Loucy (cell line): ENCODE measurements around the gene POLR2B.

Experiments
- H2AFZ ChIP-seq: fragments of 200-600 bp; sonication (generic); 2 replicates; pipeline ENCODE4 v1.6.0; 2016; ENCODE audit warnings: antibody characterized with exemption, mild to moderate bottlenecking, low read length, moderate library complexity
- H3F3A ChIP-seq: fragments of 200-600 bp; 2 replicates; pipeline ENCODE4 v1.6.0; 2016; ENCODE audit warnings: antibody characterized with exemption, low read depth, mild to moderate bottlenecking
- H3K27me3 ChIP-seq: fragments of 200-600 bp; sonication (generic); 2 replicates; pipeline ENCODE4 v1.6.1; 2014; ENCODE audit warnings: low read length, mild to moderate bottlenecking; ENCODE audit not compliant: insufficient read depth, poor library complexity, severe bottlenecking
- H3K36me3 ChIP-seq: fragments of 200-600 bp; sonication (generic); 2 replicates; pipeline ENCODE4 v1.6.1; 2016; ENCODE audit warnings: low read length; ENCODE audit not compliant: insufficient read depth
- H3K4me1 ChIP-seq: fragments of 200-600 bp; sonication (generic); 2 replicates; pipeline ENCODE4 v1.5.1; 2014; ENCODE audit warnings: low read length, mild to moderate bottlenecking; ENCODE audit not compliant: insufficient read depth, poor library complexity, severe bottlenecking
- H3K4me2 ChIP-seq: fragments of 200-600 bp; sonication (generic); 2 replicates; pipeline ENCODE4 v1.6.0; 2014; ENCODE audit warnings: antibody characterized with exemption, low read length, low read depth, mild to moderate bottlenecking; ENCODE audit not compliant: poor library complexity, severe bottlenecking
- H3K4me3 ChIP-seq: fragments of 200-600 bp; sonication (generic); 2 replicates; pipeline ENCODE4 v1.5.1; 2014; ENCODE audit warnings: low read length, mild to moderate bottlenecking, mixed read lengths; ENCODE audit not compliant: poor library complexity, severe bottlenecking
- H3K79me2 ChIP-seq: fragments of 200-600 bp; sonication (generic); 2 replicates; pipeline ENCODE4 v1.6.1; 2014; ENCODE audit warnings: low read length; ENCODE audit not compliant: insufficient read depth
- H3K9ac ChIP-seq: fragments of 200-600 bp; sonication (generic); 2 replicates; pipeline ENCODE4 v1.6.0; 2014; ENCODE audit warnings: mild to moderate bottlenecking, low read depth, low read length, moderate library complexity; ENCODE audit not compliant: poor library complexity, severe bottlenecking
- H3K9me2 ChIP-seq: fragments of 200-600 bp; sonication (generic); replicated peaks from 2 replicates; pipeline ENCODE4 v1.6.1; 2016; ENCODE audit warnings: low read depth, low read length, mixed read lengths
- H3K9me3 ChIP-seq: fragments of 200-600 bp; sonication (generic); 2 replicates; pipeline ENCODE4 v1.6.1; 2014; ENCODE audit warnings: mild to moderate bottlenecking, antibody characterized with exemption, low read length, low read depth; ENCODE audit not compliant: insufficient read depth
- H4K20me1 ChIP-seq: fragments of 200-600 bp; sonication (generic); 2 replicates; pipeline ENCODE4 v1.6.0; 2014; ENCODE audit warnings: antibody characterized with exemption, low read length, mild to moderate bottlenecking; ENCODE audit not compliant: insufficient read depth, poor library complexity, severe bottlenecking
- CTCF ChIP-seq: fragments of 200-600 bp; sonication (generic); conservative IDR thresholded peaks from 2 replicates; pipeline ENCODE4 v1.5.1; 2014; ENCODE audit warnings: mild to moderate bottlenecking, antibody characterized with exemption, low read length
- EZH2phosphoT487 ChIP-seq: fragments of 200-600 bp; IDR thresholded peaks from 2 replicates; pipeline ENCODE4 v1.6.1; 2018; ENCODE audit warnings: antibody characterized with exemption, mild to moderate bottlenecking, moderate library complexity, borderline replicate concordance

The POLR2B gene

GRCh38 chr4:57020467-57021101 is 41.9 kb downstream of the POLR2B start:
- Histone ChIP-seq H3K9me2 (no peaks in the 10 kb centered on the region), H3K9ac (no peak overlapping the region), H3K4me3 (no peak overlapping the region), H3F3A (no peaks in the 10 kb centered on the region), H3K4me2 (no peak overlapping the region), H3K79me2 (no peaks in the 10 kb centered on the region), H3K9me3 (no peaks in the 10 kb centered on the region), H3K4me1 (no peaks in the 10 kb centered on the region), H4K20me1 (no peaks in the 10 kb centered on the region), H2AFZ (no peak overlapping the region), H3K27me3 (no peaks in the 10 kb centered on the region), H3K36me3 (peaks cover 95% of the 10 kb centered on the region)
- no peak for TF ChIP-seq CTCF

GRCh38 chr4:57023104-57023503 is 44.4 kb downstream of the POLR2B start:
- H3K4me2 ChIP-seq, result no peak overlapping the region
- no peaks in the 10 kb centered on the region for H3K27me3 ChIP-seq
- H3K9me3 ChIP-seq, result no peaks in the 10 kb centered on the region
- no peaks in the 10 kb centered on the region for H3F3A ChIP-seq
- no peaks in the 10 kb centered on the region for H3K79me2 ChIP-seq
- H4K20me1 ChIP-seq, result no peaks in the 10 kb centered on the region
- no peak for TF ChIP-seq EZH2phosphoT487
- TF ChIP-seq CTCF, result no peak
- H3K4me3 ChIP-seq, result no peak overlapping the region
- no peaks in the 10 kb centered on the region for H3K4me1 ChIP-seq
- H3K9ac ChIP-seq, result no peak overlapping the region
- no peaks in the 10 kb centered on the region for H3K9me2 ChIP-seq
- H3K36me3 ChIP-seq, result peaks cover 98% of the 10 kb centered on the region
- no peak overlapping the region for H2AFZ ChIP-seq

GRCh38 chr4:57034520-57034919 is 55.8 kb downstream of the POLR2B start:
- Histone ChIP-seq H3F3A (0 out of 2 replicates have a peak, but pooled peaks cover 5% of the 10 kb centered on the region), H3K27me3 (no peaks in the 10 kb centered on the region)

More at GRCh38 chr4:57034520-57034919, 55.8 kb downstream of the POLR2B start:
- H3K4me1 ChIP-seq, result no peaks in the 10 kb centered on the region
- H3K36me3 ChIP-seq, result peaks cover 40% of the 10 kb centered on the region
- H3K4me3 ChIP-seq, result no peak overlapping the region
- no peaks in the 10 kb centered on the region for H3K79me2 ChIP-seq
- no peaks in the 10 kb centered on the region for H3K9me2 ChIP-seq
- no peak overlapping the region for H3K4me2 ChIP-seq
- no peak for TF ChIP-seq EZH2phosphoT487
- TF ChIP-seq CTCF, result no peak
- H3K9ac ChIP-seq, result no peak overlapping the region
- H3K9me3 ChIP-seq, result no peaks in the 10 kb centered on the region
- H2AFZ ChIP-seq, result no peak overlapping the region
- no peaks in the 10 kb centered on the region for H4K20me1 ChIP-seq
